Brain microvascular endothelial cell (primary cell): ENCODE data around the gene CENPP.

Experiments
- DNase-seq: peaks from one replicate; pipeline ENCODE4 v3.0.0-alpha.2; 2020
- H3K27ac ChIP-seq: fragments of 250-450 bp; sonication (Bioruptor Pico); 2 replicates; pipeline ENCODE4 v1.5.1; 2020; ENCODE audit warnings: mild to moderate bottlenecking, moderate library complexity
- H3K27me3 ChIP-seq: fragments of 250-450 bp; sonication (Bioruptor Pico); replicated peaks from 2 replicates; pipeline ENCODE4 v1.5.1; 2020; ENCODE audit warnings: mild to moderate bottlenecking
- H3K36me3 ChIP-seq: fragments of 250-450 bp; sonication (Bioruptor Pico); replicated peaks from 2 replicates; pipeline ENCODE4 v1.5.1; 2020; ENCODE audit warnings: mild to moderate bottlenecking
- H3K4me3 ChIP-seq: 2 replicates; pipeline ENCODE4 v1.5.1; 2011; ENCODE audit warnings: low read depth, mild to moderate bottlenecking, control low read depth, low read length, moderate library complexity
- CTCF ChIP-seq: IDR thresholded peaks from 2 replicates; pipeline ENCODE4 v1.5.1; 2011; ENCODE audit warnings: low read depth, mild to moderate bottlenecking, moderate library complexity, low read length, control low read depth, inconsistent platforms; ENCODE audit errors: missing control alignments
- in situ Hi-C: cut with HindIII; loops from 2 replicates; pipeline ENCODE4 v1.10.0; 2017; ENCODE audit warnings: low sequenced_read_pairs, low pct_ligation_motif_present

The CENPP gene

GRCh38 chr9:92611621-92612285 is 286.0 kb downstream of the CENPP start:
- no peak for DNase-seq
- TF ChIP-seq CTCF = no peak
- Histone ChIP-seq H3K27ac (no peak overlapping the region), H3K4me3 (no peak overlapping the region), H3K27me3 (no peaks in the 10 kb centered on the region), H3K36me3 (peaks cover 38% of the 10 kb centered on the region)
- in situ Hi-C loops = no loop called here

GRCh38 chr9:92612292-92612691 is 286.5 kb downstream of the CENPP start:
- H3K36me3 ChIP-seq = peaks cover 38% of the 10 kb centered on the region
- no peak overlapping the region for H3K27ac ChIP-seq
- in situ Hi-C loops = no loop called here

GRCh38 chr9:92612816-92613215 is 287.1 kb downstream of the CENPP start:
- Histone ChIP-seq H3K36me3 (peaks cover 43% of the 10 kb centered on the region), H3K27me3 (no peaks in the 10 kb centered on the region), H3K27ac (no peak overlapping the region), H3K4me3 (no peak overlapping the region)
- no peak for TF ChIP-seq CTCF
- in situ Hi-C loops = no loop called here
- DNase-seq = no peak

More at GRCh38 chr9:92612292-92612691, 286.5 kb downstream of the CENPP start:
- no peaks in the 10 kb centered on the region for H3K27me3 ChIP-seq
- no peak for DNase-seq
- TF ChIP-seq CTCF = no peak
- no peak overlapping the region for H3K4me3 ChIP-seq

- Histone ChIP-seq H3K27me3 (no peaks in the 10 kb centered on the region), H3K27ac (no peak overlapping the region), H3K36me3 (peaks cover 50% of the 10 kb centered on the region), H3K4me3 (no peak overlapping the region)
- DNase-seq = no peak
- TF ChIP-seq CTCF = no peak
- in situ Hi-C loops = no loop called here
Measured at GRCh38 chr9:92613268-92614122, 287.7 kb downstream of the CENPP start.

GRCh38 chr9:92614123-92614510 is 288.4 kb downstream of the CENPP start:
- Histone ChIP-seq H3K4me3 (no peak overlapping the region), H3K27me3 (no peaks in the 10 kb centered on the region), H3K36me3 (peaks cover 54% of the 10 kb centered on the region), H3K27ac (no peak overlapping the region)
- no peak for TF ChIP-seq CTCF
- no peak for DNase-seq
- in situ Hi-C loops = no loop called here
